NCI-H2107 (cell line): Measurements from ENCODE around the gene FOXR1.
"Not testable (repeated sequence)": the region's sequence is repeated elsewhere in the genome, so short reads cannot be mapped to it uniquely, and the experiment has no call there.

Experiments
- DNase-seq: peaks from one replicate; lab custom pipeline; 2025; lab: John Stamatoyannopoulos, UW

The FOXR1 gene

DNA sequence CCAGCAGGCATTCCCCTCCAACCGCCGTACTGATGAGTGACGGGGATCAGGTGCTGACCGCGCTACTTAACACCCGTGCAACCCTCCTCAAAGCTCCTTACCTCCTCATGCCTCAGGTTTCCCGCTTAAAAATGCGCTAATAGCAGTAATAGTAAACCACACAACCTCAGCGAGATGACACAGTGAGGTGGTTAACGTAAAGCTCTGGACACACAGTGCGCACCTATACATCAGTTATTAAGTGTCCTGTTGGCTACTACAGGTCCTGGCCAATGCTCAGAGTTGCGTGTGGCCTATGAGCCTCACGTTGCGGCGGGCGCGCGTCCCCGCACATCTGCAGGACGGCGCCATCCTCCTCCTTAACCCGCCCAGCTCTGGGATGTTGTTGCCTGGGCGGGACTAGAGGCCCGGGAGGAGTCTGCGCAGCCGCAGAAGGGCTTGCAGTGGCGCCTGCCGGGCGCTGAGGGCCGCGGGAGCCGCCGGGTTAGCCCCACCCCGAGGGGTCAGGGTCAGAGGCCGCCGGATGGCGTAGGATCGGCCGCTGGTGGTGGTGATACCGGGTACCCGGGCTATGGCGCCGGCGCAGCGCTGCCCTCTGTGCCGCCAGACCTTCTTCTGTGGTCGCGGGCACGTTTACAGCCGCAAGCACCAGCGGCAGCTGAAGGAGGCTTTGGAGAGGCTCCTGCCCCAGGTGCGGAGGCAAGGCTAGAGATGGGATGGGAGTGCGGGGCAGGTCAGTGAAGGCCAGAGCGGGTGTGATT, 26.2 kb downstream of the FOXR1 start, which contains the start of gene CENATAC:
CENATAC (plus strand) TSS at position 512 of the 761 bp plus-strand sequence; CDS start at position 572, 60 bp downstream.
- DNase-seq = peak; percentile 55

- DNase-seq = no peak
Measured at GRCh38 chr11:118998388-118998717, 26.8 kb downstream of the FOXR1 start.

DNA sequence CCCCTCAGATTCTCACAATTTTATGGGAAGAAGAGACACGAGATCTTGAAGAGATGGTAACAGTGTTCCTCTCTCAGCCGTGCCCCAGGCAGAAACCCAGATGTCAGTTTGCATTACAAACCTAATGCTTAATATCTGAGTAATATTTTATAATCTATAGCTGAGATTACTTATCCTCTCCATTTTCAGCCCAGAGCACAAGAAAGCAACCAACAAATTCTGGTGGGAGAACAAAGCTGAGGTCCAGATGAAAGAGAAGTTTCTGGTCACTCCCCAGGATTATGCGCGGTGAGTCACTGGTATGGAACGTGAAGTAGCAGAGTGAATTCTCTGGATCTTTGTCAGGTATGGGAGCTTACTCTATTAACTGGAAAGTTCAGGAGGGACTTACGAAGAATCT, 27.3 kb downstream of the FOXR1 start:
- DNase-seq = no peak

GRCh38 chr11:119000906-119001305, 29.3 kb downstream of the FOXR1 start:
- no peak for DNase-seq

- no peak for DNase-seq
Measured at GRCh38 chr11:119006656-119007055, 35.1 kb downstream of the FOXR1 start.

DNA sequence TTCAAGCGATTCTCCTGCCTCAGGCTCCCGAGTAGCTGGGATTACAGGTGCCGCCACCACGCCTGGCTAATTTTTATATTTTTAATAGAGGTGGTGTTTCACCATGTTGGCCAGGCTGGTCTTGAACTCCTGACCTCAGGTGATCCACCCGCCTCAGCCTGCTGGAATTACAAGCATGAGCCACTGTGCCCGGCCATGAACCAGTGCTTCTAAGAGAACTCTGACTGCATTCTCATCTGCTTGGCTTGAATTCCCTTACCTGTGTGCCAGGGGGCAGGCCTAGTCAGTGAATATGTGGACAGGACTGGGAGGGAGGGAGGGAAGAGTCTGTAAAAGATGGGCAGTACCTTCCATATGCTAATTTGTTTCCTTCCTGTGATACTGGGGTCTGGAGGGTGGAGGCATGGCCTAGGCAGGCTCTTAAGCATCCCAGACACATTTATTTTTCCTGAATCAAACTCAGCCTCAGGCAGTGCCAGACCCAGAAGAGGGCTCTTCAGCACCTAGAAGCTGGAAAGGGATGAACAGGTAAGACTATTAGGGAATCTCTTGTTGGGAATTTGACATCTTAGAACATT, 40.0 kb downstream of the FOXR1 start:
- no peak for DNase-seq

DNA sequence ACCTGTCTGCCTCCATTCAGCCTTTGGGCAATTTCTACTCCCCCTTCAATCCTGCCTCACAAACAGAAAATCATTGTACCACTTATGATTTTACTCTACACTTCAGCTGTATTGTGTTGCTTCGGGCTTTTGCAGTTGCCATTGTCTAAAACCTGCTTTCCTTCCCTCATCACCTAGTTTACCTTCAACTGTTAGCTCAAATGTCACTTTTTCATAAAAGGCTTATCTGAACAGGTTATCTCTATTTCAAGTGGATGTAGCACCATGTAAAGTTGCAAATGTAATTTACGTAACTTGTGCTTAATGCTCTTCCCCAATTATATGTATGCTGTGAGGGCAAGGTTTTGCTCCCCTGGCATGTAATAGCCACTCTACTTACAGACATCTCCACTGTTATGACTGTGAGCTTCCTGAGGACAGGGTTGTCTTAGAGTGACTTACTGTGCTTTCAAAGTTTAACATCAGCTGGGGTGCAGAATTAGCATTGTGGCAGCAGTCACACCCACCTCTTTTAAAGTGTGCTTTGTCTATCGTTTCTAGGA, 41.1 kb downstream of the FOXR1 start:
- DNase-seq = no peak

DNA sequence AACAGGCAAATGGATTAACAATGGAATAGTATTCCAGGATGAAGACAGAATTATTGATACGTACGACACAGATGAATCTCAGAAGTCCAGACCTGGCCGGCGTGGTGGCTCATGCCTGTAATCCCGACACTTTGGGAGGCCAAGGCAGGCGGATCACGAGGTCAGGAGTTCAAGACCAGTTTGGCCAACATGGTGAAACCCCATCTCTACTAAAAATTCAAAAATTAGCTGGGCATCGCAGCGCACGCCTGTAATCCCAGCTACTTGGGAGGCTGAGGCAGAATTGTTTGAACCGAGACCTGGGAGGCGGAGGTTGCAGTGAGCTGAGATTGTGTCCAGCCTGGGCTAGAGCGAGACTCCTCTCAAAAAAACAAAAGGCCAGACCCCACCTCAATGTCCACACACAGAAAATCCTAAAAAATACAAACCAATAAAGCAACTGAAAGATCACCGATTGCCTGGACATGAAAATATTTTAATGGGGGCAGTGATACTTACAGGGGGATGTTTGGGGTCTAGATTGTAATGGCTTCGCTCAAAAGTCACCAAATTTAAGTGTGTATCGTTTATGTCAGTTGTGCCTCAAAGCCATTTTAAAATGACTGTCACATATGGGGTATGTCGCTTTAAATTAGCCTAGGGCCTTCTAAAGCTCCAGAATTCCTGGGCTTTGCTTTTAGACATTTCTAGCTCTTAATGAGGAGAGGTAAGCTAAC, 42.8 kb downstream of the FOXR1 start:
- no peak for DNase-seq

DNA sequence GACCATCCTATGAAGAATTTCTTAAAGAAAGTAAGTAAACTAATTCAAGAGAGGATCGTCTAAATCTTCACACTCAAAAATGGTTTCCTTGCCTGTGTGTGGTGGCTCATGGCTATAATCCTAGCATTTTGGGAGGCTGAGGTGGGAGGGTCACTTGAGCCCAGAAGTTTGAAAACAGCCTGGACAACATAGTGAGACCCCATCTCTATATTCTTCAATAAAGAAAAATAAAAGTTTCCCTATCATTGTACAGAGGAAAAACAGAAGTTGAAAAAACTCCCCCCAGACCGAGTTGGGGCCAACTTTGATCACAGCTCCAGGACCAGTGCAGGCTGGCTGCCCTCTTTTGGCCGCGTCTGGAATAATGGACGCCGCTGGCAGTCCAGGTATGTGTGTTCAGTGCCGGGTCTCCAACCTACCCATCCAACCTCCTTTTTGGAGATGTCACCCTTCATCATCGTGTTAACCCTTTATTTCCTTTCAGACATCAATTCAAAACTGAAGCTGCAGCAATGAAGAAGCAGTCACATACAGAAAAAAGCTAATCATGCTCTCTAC, 43.6 kb downstream of the FOXR1 start:
- no peak for DNase-seq

- no peak for DNase-seq
Measured at GRCh38 chr11:119016216-119017009, 44.9 kb downstream of the FOXR1 start.

GRCh38 chr11:119017377-119017776, 45.8 kb downstream of the FOXR1 start:
- not testable (repeated sequence) for DNase-seq

DNA sequence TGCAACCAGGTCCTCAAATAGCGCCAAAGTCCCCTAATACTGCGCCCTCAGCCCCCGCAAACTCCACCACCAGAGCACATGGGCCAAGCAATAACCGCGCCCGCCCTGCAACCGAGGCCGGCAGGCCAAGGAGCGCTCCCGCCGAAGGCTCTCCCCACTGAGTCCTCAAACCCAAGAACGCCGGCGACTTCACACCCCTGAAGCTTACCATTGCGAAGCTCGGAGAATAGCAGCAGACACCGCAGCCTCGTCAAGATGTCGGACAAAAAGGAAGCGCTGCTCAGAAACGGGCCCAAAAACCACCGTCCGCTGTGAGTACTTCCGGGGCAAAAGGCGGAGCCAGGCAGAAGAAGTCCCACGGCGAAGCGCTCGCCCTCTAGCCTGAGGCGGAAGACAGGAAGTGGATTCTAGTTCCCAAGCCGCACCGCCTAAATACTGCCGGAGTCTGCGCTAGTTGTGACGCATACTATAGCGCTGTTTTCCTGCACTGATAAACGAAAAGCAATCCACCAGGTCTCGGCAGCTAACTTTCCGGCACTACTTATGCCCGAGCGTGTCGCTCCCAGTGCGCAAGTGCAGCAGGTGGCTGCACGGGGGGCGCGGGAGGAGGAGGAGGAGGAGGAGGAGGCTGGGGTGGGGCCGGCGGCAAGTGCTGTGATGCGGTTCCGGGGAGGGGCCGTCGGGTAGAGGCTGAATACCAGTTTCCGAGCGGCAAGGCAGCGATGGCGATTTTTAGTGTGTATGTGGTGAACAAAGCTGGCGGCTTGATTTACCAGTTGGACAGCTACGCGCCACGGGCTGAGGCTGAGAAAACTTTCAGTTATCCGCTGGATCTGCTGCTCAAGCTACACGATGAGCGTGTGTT, 46.7 kb downstream of the FOXR1 start, which contains the start of the genes RPS25 and TRAPPC4:
RPS25 (minus strand) TSS at position 270 of the 865 bp plus-strand sequence; CDS start at position 211, 59 bp downstream.
TRAPPC4 (plus strand) TSS at position 693 of the 865 bp plus-strand sequence; CDS start at position 723, 30 bp downstream.
- DNase-seq = peak; percentile 86

DNA sequence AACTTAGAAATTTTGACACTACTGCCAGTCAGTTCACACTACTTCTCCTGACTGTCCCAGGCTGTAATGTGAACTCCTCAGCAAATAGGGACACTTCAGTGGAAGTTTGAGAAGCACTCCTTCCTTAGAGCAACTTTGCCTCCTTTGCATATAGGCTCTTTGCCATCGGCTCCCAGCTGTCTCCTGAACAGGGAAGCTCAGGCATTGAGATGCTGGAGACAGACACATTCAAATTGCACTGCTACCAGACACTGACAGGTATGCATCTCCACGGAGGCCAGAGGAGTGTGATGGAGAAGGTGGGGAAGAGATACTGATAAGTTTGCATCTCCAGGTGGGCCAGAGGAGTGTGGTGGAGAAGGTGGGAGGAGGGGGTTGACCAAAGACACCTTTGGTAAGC, 48.4 kb downstream of the FOXR1 start:
- DNase-seq = no peak

GRCh38 chr11:119021631-119022030, 50.1 kb downstream of the FOXR1 start:
- DNase-seq = no peak

DNA sequence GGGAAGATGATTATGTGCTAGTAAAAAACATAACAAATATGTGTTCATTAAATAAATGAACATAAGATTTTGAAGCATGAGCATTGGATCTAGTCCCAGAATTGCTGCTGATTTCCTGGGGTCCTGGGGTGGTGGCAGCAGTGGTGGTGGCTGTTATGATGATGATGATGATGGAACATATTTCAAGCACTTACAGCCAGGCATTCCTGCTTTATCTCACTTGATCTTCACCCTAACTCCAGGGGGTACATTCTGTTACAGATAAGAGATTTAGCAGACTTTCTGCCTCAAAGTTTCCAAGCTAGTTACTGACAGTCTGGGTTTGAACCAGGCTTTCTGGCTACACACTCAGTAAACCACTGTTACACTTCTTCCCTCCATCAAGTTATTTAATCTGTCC, 52.2 kb downstream of the FOXR1 start:
- no peak for DNase-seq

GRCh38 chr11:119024430-119025098, 53.0 kb downstream of the FOXR1 start:
- DNase-seq = no peak

GRCh38 chr11:119025099-119025473, 53.5 kb downstream of the FOXR1 start:
- DNase-seq = no peak

GRCh38 chr11:119025541-119025940, 54.0 kb downstream of the FOXR1 start:
- DNase-seq = no peak

DNA sequence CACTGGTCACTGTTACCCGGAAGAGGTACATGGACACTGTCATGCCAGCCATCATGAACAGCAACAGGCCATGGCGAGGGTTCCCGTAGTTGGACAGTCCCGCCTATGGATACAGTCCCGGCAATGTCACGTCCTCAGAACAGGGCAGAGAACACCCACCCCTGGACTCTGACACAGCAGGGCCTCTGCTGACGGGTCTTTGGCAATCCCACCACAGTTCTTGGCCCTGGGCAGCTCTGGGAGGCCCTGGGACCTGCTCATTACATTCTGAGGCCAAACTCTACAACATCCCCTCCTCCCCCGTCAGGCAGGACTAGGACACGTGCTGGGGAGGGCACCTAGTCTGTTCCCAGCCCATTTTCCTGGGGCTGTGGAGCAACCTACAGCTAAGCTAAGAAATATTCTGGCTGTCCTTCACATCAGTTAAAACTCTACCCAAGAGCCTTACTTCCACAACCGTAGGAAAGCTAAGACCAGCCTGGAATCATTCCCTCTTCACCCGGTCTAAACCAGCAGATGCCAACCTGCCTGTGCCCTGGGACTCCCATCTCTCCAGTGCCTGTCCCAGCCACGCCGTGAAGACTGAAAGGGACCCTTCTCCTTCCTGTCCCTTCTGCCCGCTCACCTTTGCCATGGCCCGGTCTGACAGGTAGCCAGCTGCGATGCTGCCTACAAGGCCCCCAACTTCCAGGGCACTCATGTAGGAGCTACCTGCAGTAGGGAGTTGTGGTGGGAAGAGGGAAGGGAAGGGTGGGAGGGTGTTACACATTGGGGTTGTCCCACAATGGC, 54.6 kb downstream of the FOXR1 start:
- no peak for DNase-seq
